ENCODE data around the gene DPH5.

The DPH5 gene

DNA sequence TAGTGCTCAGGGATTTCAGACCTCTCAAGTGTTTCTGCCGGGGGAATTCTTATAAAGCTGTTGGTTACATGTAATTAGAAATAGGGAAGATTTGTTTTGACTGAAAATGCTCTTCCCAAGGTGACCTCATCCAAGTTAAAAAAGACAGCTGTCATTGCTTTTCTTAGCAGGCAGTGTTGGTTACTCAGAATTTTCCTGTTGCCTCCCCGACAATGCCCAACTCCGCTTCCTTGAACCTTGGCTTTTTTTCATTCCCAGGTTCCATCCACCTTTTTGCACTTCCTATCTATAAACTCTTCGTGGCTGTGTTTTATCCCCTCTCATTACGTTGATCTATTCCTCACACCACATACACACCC is 825 bp upstream of the DPH5 start:
- H2AFZ ChIP-seq (ENCODE audit: low read depth), result peak overlapping the region; percentile 85
- peak overlapping the region; percentile 28 for H3K4me3 ChIP-seq (IDR thresholded peaks at IDR 0.05; ENCODE audit: insufficient read depth, low read depth, low read length)
- H4K20me1 ChIP-seq (ENCODE audit: insufficient read depth), result no peaks in the 10 kb centered on the region
- no peaks in the 10 kb centered on the region for H3K27me3 ChIP-seq (ENCODE audit: insufficient read depth, low read depth)
- H3K4me2 ChIP-seq, result peak overlapping the region; percentile 93
- peak overlapping the region; percentile 63; the same call in 1 of the 2 replicates for H3K27ac ChIP-seq
- TF ChIP-seq, protein P1, sequence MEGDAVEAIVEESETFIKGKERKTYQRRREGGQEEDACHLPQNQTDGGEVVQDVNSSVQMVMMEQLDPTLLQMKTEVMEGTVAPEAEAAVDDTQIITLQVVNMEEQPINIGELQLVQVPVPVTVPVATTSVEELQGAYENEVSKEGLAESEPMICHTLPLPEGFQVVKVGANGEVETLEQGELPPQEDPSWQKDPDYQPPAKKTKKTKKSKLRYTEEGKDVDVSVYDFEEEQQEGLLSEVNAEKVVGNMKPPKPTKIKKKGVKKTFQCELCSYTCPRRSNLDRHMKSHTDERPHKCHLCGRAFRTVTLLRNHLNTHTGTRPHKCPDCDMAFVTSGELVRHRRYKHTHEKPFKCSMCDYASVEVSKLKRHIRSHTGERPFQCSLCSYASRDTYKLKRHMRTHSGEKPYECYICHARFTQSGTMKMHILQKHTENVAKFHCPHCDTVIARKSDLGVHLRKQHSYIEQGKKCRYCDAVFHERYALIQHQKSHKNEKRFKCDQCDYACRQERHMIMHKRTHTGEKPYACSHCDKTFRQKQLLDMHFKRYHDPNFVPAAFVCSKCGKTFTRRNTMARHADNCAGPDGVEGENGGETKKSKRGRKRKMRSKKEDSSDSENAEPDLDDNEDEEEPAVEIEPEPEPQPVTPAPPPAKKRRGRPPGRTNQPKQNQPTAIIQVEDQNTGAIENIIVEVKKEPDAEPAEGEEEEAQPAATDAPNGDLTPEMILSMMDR (conservative IDR thresholded peaks at IDR 0.05; ENCODE audit: low read depth, low read length), result no peak
- H3K4me1 ChIP-seq (ENCODE audit: low read depth, poor library complexity, severe bottlenecking), result peaks cover 14% of the 10 kb centered on the region
- peaks cover 7% of the 10 kb centered on the region for H3K79me2 ChIP-seq (ENCODE audit: insufficient read depth, low read depth)
- peak overlapping the region; percentile 86 for H3K9ac ChIP-seq
- H3K36me3 ChIP-seq (ENCODE audit: insufficient read depth), result no peaks in the 10 kb centered on the region

DNA sequence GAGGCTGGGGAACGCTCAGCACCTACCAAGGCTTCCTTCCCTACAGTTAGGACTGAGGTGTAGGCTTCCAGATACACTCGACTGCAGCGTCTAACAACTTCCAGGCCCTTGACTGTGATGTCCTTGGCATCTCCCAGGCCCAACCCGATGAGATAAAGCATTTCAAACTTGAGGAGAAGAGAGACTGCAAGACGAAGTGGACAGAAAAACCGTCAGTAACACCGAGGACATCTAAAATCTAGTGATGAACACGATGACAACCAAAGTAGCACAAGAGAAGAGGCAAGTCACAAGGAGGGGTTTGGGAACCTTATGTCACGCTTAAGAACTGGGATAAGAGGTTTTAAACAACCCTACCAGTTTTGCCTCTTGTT is 314 bp downstream of the DPH5 start:
- no peaks in the 10 kb centered on the region for H3K36me3 ChIP-seq (ENCODE audit: insufficient read depth)
- H2AFZ ChIP-seq (ENCODE audit: low read depth), result peak overlapping the region; percentile 85

DNA sequence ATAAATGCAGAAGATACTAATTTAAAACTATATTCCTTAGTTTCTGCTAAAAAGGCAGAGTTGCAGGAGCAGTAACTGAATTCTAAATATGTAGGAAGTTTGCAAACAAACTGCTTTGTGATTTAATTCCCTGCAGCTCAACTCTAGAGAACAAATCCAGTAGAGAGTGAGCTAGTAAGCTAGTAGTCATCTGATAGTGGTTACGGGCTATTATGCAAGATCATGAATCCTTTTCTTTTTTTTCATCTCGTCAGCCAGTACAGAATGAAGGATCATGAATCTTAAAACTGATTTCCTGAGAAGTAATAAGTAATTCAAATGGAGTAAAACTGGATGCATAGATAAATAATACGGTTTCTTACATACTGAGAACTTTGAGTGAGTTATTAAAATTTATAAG is 3.3 kb downstream of the DPH5 start:
- peaks cover 14% of the 10 kb centered on the region for H3K4me1 ChIP-seq (ENCODE audit: low read depth, poor library complexity, severe bottlenecking)
- no peak overlapping the region for H3K27ac ChIP-seq
- no peak overlapping the region for H3K4me2 ChIP-seq
- H3K36me3 ChIP-seq (ENCODE audit: insufficient read depth), result no peaks in the 10 kb centered on the region
- no peak overlapping the region for H3K4me3 ChIP-seq (IDR thresholded peaks at IDR 0.05; ENCODE audit: insufficient read depth, low read depth, low read length)
- H4K20me1 ChIP-seq (ENCODE audit: insufficient read depth), result no peaks in the 10 kb centered on the region
- no peak overlapping the region for H3K9ac ChIP-seq
- H3K27me3 ChIP-seq (ENCODE audit: insufficient read depth, low read depth), result no peaks in the 10 kb centered on the region
- TF ChIP-seq, protein P1 (conservative IDR thresholded peaks at IDR 0.05; ENCODE audit: low read depth, low read length), result no peak
- peaks cover 7% of the 10 kb centered on the region for H3K79me2 ChIP-seq (ENCODE audit: insufficient read depth, low read depth)
- H2AFZ ChIP-seq (ENCODE audit: low read depth), result no peak overlapping the region

More for the DNA sequence above, 314 bp downstream of the DPH5 start:
- H4K20me1 ChIP-seq (ENCODE audit: insufficient read depth), result no peaks in the 10 kb centered on the region
- H3K4me3 ChIP-seq (IDR thresholded peaks at IDR 0.05; ENCODE audit: insufficient read depth, low read depth, low read length), result peak overlapping the region; percentile 87
- H3K27me3 ChIP-seq (ENCODE audit: insufficient read depth, low read depth), result no peaks in the 10 kb centered on the region
- TF ChIP-seq, protein P1 (conservative IDR thresholded peaks at IDR 0.05; ENCODE audit: low read depth, low read length), result no peak
- peak overlapping the region; percentile 93 for H3K4me2 ChIP-seq
- peaks cover 14% of the 10 kb centered on the region for H3K4me1 ChIP-seq (ENCODE audit: low read depth, poor library complexity, severe bottlenecking)
- H3K27ac ChIP-seq, result peak overlapping the region; percentile 63
- H3K9ac ChIP-seq, result peak overlapping the region; percentile 86; the same call in 1 of the 2 replicates
- peaks cover 7% of the 10 kb centered on the region for H3K79me2 ChIP-seq (ENCODE audit: insufficient read depth, low read depth)

DNA sequence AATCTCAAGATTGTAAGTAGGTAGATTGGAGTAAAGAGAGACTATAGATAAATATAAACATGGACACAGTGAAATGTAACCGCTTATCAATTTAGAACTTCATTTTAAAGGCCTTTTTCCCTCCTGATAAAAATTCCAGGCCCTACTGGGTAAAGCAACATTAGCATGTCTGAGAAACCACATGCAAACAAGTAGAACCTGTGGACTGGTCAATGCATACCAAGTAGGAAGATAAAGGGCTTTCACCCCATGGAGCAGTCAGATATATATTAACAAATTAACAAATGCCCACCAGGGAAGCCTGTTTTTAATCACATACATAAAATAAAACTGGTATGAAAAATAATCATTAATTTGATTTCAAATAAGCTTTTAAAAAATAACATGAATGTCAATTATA is 8.1 kb downstream of the DPH5 start:
- no peak overlapping the region for H3K4me3 ChIP-seq (IDR thresholded peaks at IDR 0.05; ENCODE audit: insufficient read depth, low read depth, low read length)
- TF ChIP-seq, protein P1 (conservative IDR thresholded peaks at IDR 0.05; ENCODE audit: low read depth, low read length), result no peak

More for the DNA sequence above, 8.1 kb downstream of the DPH5 start:
- Histone ChIP-seq H3K4me2 (no peak overlapping the region), H3K4me1 (ENCODE audit: low read depth, poor library complexity, severe bottlenecking) (no peaks in the 10 kb centered on the region), H3K9ac (no peak overlapping the region), H2AFZ (ENCODE audit: low read depth) (no peak overlapping the region), H3K79me2 (ENCODE audit: insufficient read depth, low read depth) (no peaks in the 10 kb centered on the region), H3K27me3 (ENCODE audit: insufficient read depth, low read depth) (no peaks in the 10 kb centered on the region), H4K20me1 (ENCODE audit: insufficient read depth) (no peaks in the 10 kb centered on the region), H3K27ac (no peak overlapping the region), H3K36me3 (ENCODE audit: insufficient read depth) (no peaks in the 10 kb centered on the region)

All from KMS-11 (cell line).